ENCODE data around the gene CENPP.

Gene CENPP

DNA sequence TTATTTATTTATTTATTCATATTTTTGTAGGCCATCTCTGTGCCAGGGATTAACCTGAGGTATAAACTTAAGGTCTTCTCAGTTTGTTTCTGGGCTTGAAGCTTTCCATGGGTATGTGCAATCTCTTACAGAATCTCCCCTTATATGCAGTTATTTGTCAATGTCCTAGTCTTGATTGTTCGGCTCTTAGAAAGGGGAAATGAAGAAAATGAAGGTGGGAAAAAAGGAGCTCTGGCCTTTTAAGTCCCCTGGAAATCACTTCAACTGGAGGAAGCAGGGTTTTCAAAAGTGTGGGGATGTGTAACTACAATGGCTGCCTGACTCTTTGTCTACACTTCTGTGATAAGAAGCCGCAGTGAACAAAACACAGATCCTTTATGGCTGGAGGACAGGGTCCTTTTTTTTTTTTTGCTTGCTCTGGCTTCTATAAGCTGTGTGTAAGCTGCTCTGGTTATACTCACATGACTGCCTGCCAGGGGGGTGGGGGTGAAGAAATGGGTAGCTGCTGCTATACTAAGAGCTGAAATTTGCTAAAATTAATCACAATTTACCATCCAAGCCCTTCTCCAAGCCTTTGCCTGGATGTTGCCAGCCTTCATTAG, 33.7 kb downstream of the CENPP start:
- in situ Hi-C loops (cut with MboI; ENCODE audit: low pct_unique_long_range_greater_than_20kb, low sequenced_read_pairs) = no loop called here
- DNase-seq = peak; percentile 33

DNA sequence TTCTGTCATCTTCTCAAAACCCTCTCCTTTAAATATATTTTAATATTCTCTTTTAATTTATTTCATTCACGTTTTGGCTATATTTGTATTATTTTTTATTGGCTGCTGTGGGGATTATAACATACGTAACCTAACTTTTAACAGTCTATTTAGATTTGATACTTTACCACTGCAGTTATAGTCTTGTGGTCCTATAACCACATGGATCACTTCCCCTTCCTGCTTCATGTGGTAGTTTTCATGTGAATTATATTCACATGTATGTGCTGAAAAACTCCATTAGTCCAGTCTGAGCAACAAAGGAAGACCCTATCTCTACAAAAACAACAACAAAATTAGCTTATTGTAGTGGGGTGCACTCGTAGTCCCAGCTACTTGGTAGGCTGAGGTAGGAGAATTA, 34.3 kb downstream of the CENPP start:
- in situ Hi-C loops (cut with MboI; ENCODE audit: low pct_unique_long_range_greater_than_20kb, low sequenced_read_pairs) = no loop called here
- DNase-seq = peak; percentile 27

DNA sequence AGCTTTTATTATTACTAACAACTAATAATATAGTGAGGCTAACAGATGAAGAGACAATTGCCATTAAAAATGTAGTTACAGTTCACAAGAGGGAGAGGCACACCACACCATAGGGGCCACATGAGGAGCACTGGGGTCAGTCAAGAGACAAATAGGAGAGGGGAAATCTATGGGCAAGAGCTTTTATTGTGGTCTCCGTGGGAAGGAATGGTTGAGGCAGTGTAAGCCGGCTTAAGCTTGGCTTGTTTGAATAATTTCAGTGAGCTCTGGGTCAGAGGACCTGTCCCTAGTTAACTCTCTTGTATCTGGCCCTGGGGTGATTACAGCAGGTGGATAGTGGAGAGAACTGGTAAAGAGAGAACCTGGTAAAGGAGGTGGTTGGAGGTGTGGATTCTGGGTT, 43.3 kb downstream of the CENPP start:
- in situ Hi-C loops (cut with MboI; ENCODE audit: low pct_unique_long_range_greater_than_20kb, low sequenced_read_pairs) = no loop called here
- DNase-seq = no peak

DNA sequence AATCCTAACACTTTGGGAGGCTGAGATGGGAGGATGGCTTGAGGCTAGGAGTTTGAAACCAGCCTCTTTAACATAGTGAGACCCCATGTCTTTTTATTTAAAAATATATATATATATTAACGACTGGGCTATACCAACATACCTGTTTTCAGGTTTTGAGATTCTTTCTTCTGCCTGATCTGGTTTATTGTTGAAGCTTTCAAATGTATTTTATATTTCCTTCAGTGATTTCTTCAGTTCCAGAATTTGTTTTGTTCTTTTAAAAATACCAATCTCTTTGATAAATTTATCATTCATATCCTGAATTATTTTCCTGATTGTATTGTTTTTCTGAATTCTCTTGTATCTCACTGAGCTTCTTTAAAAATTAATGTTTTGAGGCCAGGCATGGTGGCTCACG, 47.4 kb downstream of the CENPP start:
- in situ Hi-C loops (cut with MboI; ENCODE audit: low pct_unique_long_range_greater_than_20kb, low sequenced_read_pairs) = no loop called here

DNA sequence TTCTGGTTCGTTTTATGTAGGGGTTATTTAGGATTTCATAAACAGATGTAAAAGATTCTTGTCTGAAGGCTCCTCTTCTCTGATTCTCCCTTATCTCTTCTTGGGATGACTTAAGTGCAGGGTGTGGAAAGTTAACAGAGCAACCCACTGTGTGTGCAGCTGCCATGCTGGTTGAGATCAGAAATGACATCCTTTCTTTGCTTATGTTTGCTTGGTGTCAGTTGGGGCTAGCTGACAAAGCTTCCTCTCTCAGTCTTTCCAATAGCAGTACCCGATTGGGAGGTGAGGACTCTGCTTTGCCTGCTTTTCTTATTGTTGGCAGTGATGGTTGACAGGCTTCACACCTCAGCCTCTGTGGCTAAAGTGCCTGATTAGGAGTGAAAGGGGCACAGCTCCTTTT, 52.1 kb downstream of the CENPP start:
- in situ Hi-C loops (cut with MboI; ENCODE audit: low pct_unique_long_range_greater_than_20kb, low sequenced_read_pairs) = no loop called here
- DNase-seq = no peak

More for the DNA sequence above, 47.4 kb downstream of the CENPP start:
- DNase-seq = no peak

DNA sequence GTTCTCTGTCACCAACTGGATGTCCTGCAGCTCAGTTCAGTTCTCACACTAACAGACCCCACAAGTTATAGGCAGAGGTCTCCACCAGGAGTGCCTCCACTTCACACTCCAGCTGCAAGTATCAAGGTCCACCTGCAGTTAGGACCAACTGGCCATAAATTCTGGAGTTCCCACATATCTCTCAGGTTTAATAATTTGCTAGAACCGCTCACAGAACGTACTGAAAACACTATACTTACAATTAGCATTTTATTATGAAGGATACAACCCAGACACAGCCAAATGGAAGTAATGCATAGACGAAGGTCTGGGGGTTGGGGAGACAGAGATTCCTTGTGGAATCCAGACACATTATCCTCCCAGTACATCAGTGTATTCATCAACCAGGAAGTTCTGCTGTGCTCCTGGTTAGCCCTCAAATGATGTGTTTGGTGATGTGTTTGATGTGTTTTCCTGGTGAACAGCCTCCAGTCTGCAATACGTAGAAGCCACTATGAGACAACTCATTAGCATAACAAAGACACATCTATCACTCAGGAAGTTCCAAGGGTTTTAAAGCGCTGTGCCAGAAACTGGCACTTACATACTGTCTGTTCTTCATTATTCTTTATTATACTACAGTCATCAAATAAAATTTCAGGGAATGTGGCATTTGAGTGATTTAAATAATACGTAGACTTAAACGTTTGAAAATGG, 53.3 kb downstream of the CENPP start:
- no peak for DNase-seq
- in situ Hi-C loops (cut with MboI; ENCODE audit: low pct_unique_long_range_greater_than_20kb, low sequenced_read_pairs) = no loop called here

DNA sequence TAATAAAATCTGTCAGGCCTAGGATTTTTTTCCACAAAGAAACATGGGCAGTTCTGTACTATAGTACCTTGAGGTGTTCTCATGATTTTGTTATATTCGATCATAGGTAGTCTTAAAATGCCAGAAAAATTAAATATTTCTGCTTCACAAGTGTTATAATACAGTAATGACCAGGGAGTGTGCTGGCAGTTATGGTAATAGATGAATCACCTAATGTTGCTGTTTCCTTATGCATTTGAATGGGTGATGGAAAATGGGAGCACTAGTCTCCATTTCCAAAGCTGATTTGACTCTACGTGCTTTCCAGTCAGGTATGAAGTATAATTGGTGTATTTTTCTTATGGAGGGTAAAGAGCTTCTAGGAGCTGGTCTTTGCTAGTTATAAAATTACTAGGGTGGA, 54.9 kb downstream of the CENPP start:
- DNase-seq = no peak
- in situ Hi-C loops (cut with MboI; ENCODE audit: low pct_unique_long_range_greater_than_20kb, low sequenced_read_pairs) = no loop called here

DNA sequence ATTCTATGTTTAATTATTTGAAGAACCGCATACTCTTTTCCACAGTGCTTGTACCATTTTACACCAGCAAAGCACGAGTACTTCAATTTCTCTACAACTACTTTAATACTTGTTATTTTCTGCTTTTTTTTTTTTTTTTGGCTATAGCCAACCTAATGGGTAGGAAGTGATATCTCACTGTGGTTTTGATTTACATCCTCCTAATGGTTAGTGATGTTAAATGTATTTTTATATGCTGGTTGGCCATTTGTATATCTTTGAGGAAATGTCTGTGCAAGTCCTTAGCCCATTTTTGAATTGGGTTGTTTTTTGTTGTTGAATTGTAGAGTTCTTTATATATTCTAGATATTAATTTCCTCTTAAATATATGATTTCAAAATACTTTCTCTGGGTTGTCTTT, 56.0 kb downstream of the CENPP start:
- in situ Hi-C loops (cut with MboI; ENCODE audit: low pct_unique_long_range_greater_than_20kb, low sequenced_read_pairs) = no loop called here
- DNase-seq = no peak

DNA sequence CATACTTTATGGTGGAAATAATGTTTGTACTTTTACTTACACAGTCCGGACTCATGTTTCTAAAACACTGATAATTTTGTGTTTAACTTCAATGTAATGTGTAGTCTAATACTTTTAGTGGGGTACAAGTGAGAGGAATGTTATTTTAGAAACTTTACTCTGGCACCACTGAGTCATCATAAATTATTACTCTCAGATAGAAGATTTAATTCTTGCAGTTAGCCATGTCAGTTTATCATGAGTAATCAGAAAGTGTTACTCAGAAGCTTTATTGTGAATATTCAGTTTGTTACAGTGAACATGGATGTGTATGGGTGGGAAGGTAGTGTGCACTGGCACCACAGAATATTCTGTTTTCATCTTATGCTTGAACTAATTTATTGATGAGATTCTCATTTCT, 58.6 kb downstream of the CENPP start:
- no peak for DNase-seq
- in situ Hi-C loops (cut with MboI; ENCODE audit: low pct_unique_long_range_greater_than_20kb, low sequenced_read_pairs) = no loop called here

DNA sequence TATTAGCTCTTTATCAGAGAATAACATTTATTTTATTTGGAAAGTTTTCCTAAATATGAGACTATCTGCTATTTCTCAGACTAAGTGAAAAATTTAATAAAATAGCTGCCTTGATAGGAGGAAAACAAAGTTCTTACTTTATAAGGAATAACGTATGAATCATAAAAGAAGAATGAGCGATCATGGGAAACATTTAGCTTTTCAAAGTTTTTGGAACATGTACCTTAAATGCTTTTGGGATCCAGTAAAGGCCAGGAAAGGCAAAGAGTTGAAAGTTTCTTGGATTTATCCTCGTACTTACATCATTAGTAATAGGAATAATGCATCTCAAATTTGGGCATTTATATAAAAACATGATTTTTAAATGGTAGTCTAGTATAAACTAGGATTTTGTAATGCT, 59.2 kb downstream of the CENPP start:
- in situ Hi-C loops (cut with MboI; ENCODE audit: low pct_unique_long_range_greater_than_20kb, low sequenced_read_pairs) = no loop called here
- no peak for DNase-seq

DNA sequence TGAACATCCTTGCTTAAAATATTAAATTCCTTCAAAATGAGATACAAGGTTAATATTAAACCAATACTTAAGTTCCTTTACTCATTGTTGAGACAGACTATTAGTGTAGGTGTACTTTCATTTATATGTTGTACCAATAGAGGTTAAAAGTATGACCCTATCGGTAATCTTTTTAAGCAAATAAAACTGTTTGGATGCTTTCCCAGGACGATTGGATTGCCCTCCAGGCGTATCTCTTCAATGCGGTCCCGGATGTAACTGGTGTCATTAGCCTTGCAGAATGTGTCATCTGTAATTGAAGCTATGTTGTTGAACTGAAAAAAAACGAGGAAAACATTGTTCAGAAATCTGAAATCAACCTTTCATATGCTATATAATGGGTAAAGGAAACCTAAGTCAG, 59.7 kb downstream of the CENPP start:
- in situ Hi-C loops (cut with MboI; ENCODE audit: low pct_unique_long_range_greater_than_20kb, low sequenced_read_pairs) = no loop called here
- no peak for DNase-seq

DNA sequence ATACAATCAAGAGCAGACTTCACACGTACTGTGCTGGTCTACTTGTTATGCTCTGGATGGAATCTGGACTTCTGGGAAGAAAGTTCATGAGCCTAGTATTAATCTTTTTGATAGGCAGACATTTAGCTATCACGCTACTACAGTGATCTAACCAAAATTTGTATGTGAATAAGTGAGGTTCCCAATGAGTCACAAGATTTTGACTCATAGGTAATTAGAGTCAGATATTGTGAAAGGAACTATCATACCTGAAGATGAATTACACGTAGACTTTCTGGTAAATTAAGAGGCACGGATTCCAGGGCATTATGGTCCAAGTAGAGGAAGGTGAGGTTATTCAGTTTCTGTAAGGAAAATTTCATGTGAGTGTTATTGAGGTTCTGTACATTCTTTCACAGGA, 60.2 kb downstream of the CENPP start:
- in situ Hi-C loops (cut with MboI; ENCODE audit: low pct_unique_long_range_greater_than_20kb, low sequenced_read_pairs) = no loop called here
- no peak for DNase-seq

DNA sequence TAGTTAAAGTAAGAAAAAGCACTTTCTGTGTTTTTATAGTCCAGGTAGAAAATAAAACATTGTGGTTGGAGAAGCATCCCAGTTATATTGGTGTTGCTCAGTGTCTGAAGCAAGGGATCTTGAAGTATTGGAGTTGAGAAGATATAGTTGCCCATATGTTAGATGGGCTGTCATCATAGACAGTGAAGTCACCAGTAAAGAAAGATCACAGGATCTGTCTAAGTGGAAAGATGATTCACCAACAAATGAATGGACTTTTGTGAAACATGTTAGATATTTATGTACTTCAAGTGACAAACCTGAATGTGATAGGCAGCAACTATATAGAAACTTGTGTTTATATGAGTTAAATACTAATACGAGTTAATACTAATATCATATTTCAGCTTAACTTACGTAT, 66.9 kb downstream of the CENPP start:
- in situ Hi-C loops (cut with MboI; ENCODE audit: low pct_unique_long_range_greater_than_20kb, low sequenced_read_pairs) = no loop called here
- no peak for DNase-seq

DNA sequence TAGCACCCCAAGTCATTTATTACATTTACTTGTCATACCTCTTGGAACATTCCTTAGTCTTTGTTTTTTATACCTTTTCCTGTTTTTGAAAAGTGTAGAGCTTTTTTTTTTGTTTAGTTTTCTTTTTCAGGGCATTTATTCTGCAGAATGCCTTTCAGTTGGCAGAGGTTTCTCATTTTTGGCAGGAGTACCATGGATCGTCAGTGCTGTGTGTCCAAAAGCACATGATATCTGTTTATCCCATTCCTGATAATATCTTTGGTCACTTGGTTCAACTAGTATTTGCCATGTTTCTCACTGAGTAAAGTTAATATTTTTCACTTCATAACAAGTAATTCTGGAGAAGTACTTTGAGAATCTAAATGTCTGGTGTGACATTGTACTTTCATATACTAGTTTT, 67.9 kb downstream of the CENPP start:
- DNase-seq = no peak

DNA sequence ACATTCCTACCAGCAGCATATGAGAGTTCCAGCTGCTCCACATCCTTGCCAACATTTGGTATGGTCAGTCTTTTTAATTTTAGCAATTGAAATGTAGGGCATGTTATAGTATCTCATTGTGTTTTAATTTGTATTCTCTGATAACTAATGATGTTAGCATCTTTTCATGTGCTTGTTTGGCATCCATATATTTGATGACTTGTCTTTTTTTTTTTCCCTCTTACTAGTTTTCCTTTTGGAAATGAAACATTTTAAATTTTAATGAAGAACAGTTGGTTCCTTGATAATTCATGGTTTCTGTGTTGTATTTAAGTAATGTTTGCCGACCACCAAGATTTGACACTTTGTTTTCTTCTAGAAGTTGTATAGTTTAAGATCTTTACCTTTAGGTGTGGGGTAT, 69.9 kb downstream of the CENPP start:
- DNase-seq = no peak
- in situ Hi-C loops (cut with MboI; ENCODE audit: low pct_unique_long_range_greater_than_20kb, low sequenced_read_pairs) = no loop called here

More for the DNA sequence above, 67.9 kb downstream of the CENPP start:
- in situ Hi-C loops (cut with MboI; ENCODE audit: low pct_unique_long_range_greater_than_20kb, low sequenced_read_pairs) = no loop called here

DNA sequence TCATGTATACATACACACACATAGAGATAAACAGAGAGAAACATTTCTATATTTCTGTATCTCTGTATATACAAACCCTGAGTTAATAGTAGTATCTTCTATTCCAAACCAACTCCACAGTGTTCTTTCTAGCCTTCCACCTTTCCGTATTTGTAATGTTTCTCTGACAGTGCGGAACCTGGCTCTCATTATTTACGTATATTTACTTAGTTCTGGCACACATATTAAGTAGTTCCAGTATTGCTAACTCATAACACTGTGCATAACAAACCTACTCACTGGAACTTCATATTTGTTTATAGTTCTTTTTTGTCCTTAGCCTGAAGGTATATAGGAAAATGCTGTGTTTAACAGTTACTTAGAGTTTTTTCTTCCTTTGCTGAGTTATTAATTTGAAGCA, 72.1 kb downstream of the CENPP start:
- no peak for DNase-seq
- in situ Hi-C loops (cut with MboI; ENCODE audit: low pct_unique_long_range_greater_than_20kb, low sequenced_read_pairs) = no loop called here

DNA sequence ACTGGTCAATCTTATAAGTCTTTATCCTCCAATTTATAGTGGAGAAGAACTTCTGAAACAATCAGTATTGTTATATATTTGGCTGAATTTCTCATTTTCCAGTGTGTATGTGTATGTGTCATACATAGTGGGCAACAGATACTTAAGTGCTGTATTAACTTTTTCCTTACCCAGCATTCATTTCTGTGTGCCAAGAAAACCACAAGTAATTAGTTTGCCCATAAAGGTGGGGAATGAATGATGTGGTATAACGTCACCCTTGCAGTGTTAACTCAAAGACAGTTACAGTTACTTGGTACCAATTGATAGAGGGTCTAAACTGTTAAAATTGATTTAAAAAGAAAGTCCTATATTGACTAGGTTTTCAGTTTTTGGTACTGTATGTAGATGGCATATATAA, 76.6 kb downstream of the CENPP start:
- in situ Hi-C loops (cut with MboI; ENCODE audit: low pct_unique_long_range_greater_than_20kb, low sequenced_read_pairs) = no loop called here
- DNase-seq = no peak

DNA sequence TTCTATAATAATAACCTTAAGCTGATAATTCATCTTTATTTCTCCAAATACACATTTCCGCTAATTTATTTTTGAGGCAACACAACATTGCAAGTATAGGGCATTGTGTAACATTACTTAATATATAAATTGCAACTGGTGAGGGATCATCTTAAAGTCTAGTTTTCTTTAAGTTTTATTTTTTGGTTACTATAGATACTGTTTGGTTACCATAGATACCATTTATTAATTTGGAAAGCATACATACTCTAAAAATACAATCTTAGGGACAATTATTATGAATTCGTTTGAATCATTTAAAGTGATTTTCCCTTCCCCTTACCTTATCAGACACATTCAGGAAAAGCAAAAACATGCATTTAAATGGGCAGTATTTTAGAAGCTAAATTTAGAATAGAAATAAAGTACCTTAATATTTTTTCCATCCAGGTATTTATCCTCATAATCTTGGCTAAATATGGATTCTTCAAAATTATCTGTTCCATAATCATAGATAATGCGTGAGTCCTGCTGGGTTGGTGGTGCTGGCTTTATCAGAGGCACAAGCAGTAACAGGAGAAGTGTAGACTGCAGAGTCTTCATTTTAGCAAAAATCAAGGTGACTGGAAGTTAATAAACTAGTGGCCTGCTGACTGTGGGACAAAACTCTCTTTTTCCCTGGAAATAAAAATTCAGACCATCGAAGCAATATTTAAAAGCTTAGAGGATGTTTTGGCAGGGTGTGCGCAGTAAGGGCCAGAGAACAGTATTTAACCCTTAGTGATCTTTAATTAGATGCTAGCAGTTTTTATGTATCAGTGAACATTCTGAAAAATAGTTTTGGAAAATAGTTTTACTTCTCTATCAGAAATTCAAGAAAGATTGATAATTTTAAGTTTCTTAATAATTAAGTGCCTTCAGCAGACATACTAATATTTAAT, 77.3 kb downstream of the CENPP start:
- in situ Hi-C loops (cut with MboI; ENCODE audit: low pct_unique_long_range_greater_than_20kb, low sequenced_read_pairs) = no loop called here
- DNase-seq = no peak

DNA sequence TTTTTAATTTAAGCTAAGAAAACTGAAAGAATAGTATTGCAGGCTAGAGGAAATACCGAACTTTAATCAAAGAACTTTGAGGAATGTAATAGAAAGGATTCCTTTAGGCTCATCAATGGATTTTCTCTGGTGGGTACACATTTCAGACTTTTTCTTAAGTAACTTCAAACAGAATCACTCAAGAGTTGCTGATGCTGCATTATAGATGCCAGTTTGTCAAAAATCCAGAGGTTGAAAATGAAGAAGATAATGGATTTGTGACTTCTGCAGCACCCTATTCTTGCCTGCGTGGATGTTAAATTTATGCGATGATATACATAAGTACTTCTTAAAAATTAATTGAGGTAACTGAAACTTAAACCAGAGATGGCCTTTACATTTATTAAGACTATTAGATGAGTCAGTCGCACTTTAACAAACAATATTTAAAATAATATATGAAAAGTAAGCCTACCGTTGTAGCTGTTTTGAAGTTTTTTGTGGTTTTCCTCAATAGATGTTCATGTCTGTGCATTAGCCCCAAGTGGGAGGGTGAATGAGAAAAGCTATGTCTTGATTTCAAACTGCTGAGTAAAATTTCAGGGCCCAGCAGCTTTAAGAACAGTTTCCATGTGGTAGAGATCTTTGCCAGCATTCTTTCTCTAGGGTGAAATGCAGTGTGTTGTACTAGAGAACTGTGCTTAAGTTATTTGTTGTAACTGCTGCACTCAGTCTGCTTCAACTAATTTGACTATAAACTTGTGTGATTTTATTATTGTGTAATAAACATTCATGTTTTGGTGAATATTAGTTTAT, 78.5 kb downstream of the CENPP start, which contains the start of gene OGN:
Gene OGN, minus strand, starts transcription at position 537 of the 795 bp plus-strand sequence. CDS start 1,171 bp downstream, outside the sequence.
- DNase-seq = no peak
- in situ Hi-C loops (cut with MboI; ENCODE audit: low pct_unique_long_range_greater_than_20kb, low sequenced_read_pairs) = no loop called here

All from KBM-7 (cell line).